NCI-H1105 (cell line): ENCODE results near the gene OSBPL10.
"Not testable (repeated sequence)": the region's sequence is repeated elsewhere in the genome, so short reads cannot be mapped to it uniquely, and the experiment has no call there.

ENCODE experiments used
- DNase-seq: peaks from one replicate; lab custom pipeline; 2025; lab: John Stamatoyannopoulos, UW

OSBPL10 gene

GRCh38 chr3:31815006-31815405 is 166.1 kb downstream of the OSBPL10 start:
- DNase-seq, result no peak

- no peak for DNase-seq
Measured at GRCh38 chr3:31813686-31814085, 167.4 kb downstream of the OSBPL10 start.

DNA sequence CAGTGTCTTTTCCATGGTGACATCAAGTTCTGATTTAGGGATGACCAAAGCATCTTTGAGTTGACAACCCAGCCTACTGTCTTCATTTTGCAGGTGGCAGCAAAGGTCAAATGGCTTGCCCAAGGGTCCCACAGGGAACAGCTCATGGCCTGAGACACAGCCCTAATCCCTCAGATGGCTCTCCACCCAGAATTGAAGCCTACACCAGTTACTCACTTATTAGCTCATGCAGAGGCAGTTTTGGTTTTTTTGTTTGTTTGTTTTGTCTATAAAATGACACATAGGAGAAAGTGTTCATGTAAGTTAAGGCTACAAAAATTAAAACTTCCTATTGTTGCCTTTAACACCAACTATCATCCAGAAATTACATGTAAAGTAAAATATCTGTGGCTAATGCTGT is 167.9 kb downstream of the OSBPL10 start:
- no peak for DNase-seq

GRCh38 chr3:31810991-31811433 is 170.1 kb downstream of the OSBPL10 start:
- no peak for DNase-seq

GRCh38 chr3:31808143-31808720 is 172.8 kb downstream of the OSBPL10 start:
- DNase-seq, result no peak

- no peak for DNase-seq
Measured at GRCh38 chr3:31804251-31805051, 176.6 kb downstream of the OSBPL10 start.

DNA sequence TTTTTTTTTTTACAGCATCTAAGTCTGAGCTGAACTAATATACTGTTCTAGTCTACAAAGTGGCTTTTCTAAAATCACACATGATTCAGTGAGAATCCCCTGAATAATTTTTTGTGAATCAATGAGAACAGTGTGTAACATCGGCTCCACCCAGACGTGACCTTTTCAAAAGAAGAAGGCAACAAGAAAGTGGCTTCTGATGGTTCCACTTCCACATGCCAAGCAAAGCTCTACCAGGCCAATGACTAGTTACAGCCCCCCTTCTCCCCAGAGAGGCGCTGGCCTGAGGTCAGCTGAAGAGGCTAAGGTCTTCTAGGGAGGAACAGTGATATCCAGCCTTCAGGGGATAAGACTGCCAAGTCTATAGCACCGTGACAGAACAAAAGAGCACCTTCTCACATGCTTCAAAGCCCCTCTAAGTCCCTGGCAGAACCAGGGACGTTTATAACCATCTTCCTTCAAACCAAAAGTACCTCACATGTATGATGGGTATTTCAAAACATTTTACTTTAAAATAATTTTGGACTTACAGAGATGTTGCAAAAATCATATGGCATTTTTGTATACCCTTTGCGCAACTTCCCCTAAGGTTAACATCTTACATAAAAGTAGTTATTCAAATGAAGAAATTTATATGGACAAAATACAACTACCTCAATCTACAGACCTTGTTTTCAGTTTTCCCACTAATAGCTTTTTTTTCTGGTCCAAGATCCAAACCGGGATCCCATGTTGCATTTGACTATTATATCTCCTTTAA is 177.9 kb downstream of the OSBPL10 start:
- no peak for DNase-seq

GRCh38 chr3:31800436-31800835 is 180.6 kb downstream of the OSBPL10 start:
- no peak for DNase-seq

DNA sequence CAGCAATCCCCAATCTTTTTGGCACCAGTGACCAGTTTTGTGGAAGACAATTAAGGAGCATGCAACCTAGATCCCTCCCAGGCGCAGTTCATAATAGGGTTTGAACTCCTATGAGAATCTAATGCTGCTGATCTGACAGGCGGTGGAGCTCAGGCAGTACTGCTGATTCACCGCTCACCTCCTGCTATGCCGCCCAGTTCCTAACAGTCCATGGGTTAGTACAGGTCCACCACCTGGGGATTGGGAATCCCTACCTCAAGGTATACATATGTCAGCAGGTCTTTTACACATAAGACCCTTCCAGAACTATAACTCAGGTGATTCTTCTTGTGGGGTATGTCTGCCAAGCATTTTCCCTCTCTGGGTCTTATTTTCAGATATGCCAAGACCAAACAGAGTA is 182.2 kb downstream of the OSBPL10 start:
- DNase-seq, result no peak

DNA sequence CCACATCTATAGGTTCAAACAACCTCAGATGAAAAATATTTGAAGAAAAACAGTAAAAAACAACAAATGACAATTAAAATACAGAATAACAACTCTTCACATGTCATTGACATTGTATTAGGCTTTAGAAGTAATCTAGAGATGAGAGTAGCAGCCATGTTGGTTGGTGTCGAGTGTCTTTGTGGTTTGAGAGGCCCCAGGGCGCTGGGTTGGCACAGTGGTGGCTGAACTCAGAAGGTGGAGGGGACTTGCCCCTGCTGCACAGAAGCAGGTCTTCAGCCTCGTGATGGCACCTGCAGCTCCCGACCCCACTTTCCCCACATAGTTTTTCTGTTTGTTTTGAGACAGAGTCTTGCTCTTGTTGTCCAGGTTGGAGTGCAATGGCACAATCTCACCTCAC is 187.2 kb downstream of the OSBPL10 start:
- no peak for DNase-seq

- DNase-seq, result no peak
Measured at GRCh38 chr3:31791090-31791430, 190.0 kb downstream of the OSBPL10 start.

GRCh38 chr3:31790193-31791089 is 190.6 kb downstream of the OSBPL10 start:
- no peak for DNase-seq

- no peak for DNase-seq
Measured at GRCh38 chr3:31789429-31789828, 191.6 kb downstream of the OSBPL10 start.

- no peak for DNase-seq
Measured at GRCh38 chr3:31785734-31786133, 195.3 kb downstream of the OSBPL10 start.

GRCh38 chr3:31785286-31785685 is 195.8 kb downstream of the OSBPL10 start:
- no peak for DNase-seq

DNA sequence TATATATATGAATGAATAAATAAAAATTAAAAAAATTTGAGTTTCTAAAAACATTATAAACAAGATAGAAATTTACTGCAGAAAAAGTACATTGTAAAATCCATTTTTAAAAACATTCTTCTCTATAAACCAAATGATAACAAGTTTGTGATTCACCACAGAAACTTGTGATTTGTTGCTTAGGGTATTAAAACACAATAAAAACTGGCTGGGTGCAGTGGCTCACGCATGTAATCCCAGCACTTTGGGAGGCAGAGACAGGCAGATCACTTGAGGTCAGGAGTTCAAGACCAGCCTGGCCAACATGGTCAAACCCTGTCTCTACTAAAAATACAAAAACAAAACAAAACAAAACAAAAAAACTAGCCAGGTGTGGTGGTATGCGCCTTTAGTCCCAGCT is 197.2 kb downstream of the OSBPL10 start:
- not testable (repeated sequence) for DNase-seq

DNA sequence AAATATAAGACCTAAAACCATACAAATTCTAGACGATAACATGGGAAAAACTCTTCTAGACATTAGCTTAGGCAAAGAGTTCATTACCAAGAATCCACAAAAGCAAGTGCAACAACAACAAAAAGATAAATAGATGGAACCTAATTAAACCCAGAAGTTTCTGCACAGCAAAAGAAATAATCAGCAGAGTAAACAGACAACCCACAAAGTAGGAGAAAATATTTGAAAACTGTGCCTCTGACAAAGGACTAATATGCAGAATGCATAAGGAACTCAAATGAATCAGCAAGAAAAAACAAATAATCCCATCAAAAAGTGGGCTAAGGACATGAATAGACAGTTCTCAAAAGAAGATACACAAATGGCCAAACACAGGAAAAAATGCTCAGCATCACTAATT is 198.8 kb downstream of the OSBPL10 start:
- not testable (repeated sequence) for DNase-seq

- no peak for DNase-seq
Measured at GRCh38 chr3:31779514-31779913, 201.5 kb downstream of the OSBPL10 start.

- no peak for DNase-seq
Measured at GRCh38 chr3:31777887-31778286, 203.2 kb downstream of the OSBPL10 start.

GRCh38 chr3:31777092-31777491 is 204.0 kb downstream of the OSBPL10 start:
- DNase-seq, result no peak

DNA sequence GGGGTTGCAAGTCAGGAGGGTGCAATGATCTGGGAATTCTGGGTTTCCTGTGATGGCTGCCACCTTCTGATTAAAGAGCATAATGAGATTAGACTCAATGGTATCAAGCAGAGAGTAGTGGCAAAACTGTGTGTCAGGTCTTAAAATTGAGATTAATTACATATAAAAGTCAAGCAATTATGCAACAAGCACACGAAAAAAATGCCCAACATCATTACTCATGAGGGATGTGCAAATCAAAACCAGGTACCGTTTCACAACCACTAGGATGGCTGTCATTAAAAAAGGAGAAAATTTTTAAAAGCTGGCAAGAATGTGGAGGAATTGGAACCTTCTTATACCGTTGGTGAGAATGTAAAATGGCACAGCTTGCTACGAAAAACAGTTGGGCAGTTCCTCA is 205.0 kb downstream of the OSBPL10 start:
- no peak for DNase-seq

GRCh38 chr3:31775383-31775782 is 205.7 kb downstream of the OSBPL10 start:
- no peak for DNase-seq
